ENCODE results near the gene NUTM1. TPM values are rescaled to one million over a fixed set of nuclear protein-coding genes. Genes with fewer than 3 reads are reported as not detected.

Gene NUTM1
- total RNA-seq (not detected), polyA plus RNA-seq (0.03 TPM)

- peak; percentile 86 for DNase-seq (ENCODE audit: extremely low spot score)
- peak within 1 kb of the TSS; percentile 42 for H3K27ac ChIP-seq (ENCODE audit: low read depth)
- no peaks in the 10 kb centered on the region for H3K36me3 ChIP-seq (ENCODE audit: insufficient read depth)
- peak within 1 kb of the TSS; percentile 59 for H3K4me3 ChIP-seq (ENCODE audit: low read depth, low read length)
- peaks cover 2% of the 10 kb centered on the region for H3K4me1 ChIP-seq (ENCODE audit: insufficient read depth)
- WGBS: under 1% methylated on average over 38 of the region's 38 CpGs
Measured at GRCh38 chr15:34342737-34343575, at the start of gene NUTM1, which contains the start of gene NOP10. Gene NUTM1, plus strand, starts transcription at chr15:34343315. Its CDS starts 382 bp downstream, at chr15:34343697. Gene NOP10, minus strand, starts transcription at chr15:34343136. Its CDS starts 63 bp downstream, at chr15:34343073.

- DNase-seq (ENCODE audit: extremely low spot score): no peak
- Histone ChIP-seq H3K36me3 (ENCODE audit: insufficient read depth) (no peaks in the 10 kb centered on the region), H3K4me1 (ENCODE audit: insufficient read depth) (no peaks in the 10 kb centered on the region), H3K27ac (ENCODE audit: low read depth) (no peak overlapping the region), H3K4me3 (ENCODE audit: low read depth, low read length) (no peak overlapping the region)
- WGBS: 1% methylated on average over 1 of the region's 1 CpG
Measured at GRCh38 chr15:34297059-34297458, 46.1 kb upstream of the NUTM1 start.

- no peak overlapping the region for H3K4me3 ChIP-seq (ENCODE audit: low read depth, low read length)
- no peak for DNase-seq (ENCODE audit: extremely low spot score)
- H3K36me3 ChIP-seq (ENCODE audit: insufficient read depth): no peaks in the 10 kb centered on the region
- H3K4me1 ChIP-seq (ENCODE audit: insufficient read depth): no peaks in the 10 kb centered on the region
- no peak overlapping the region for H3K27ac ChIP-seq (ENCODE audit: low read depth)
- WGBS: 89% methylated on average over 3 of the region's 3 CpGs
Measured at GRCh38 chr15:34301058-34301457, 42.1 kb upstream of the NUTM1 start.

GRCh38 chr15:34304613-34305012, 38.5 kb upstream of the NUTM1 start:
- DNase-seq (ENCODE audit: extremely low spot score): no peak
- Histone ChIP-seq H3K4me3 (ENCODE audit: low read depth, low read length) (no peak overlapping the region), H3K4me1 (ENCODE audit: insufficient read depth) (no peaks in the 10 kb centered on the region), H3K36me3 (ENCODE audit: insufficient read depth) (no peaks in the 10 kb centered on the region), H3K27ac (ENCODE audit: low read depth) (no peak overlapping the region)

GRCh38 chr15:34311563-34311962, 31.6 kb upstream of the NUTM1 start:
- Histone ChIP-seq H3K27ac (ENCODE audit: low read depth) (no peak overlapping the region), H3K4me1 (ENCODE audit: insufficient read depth) (no peaks in the 10 kb centered on the region), H3K4me3 (ENCODE audit: low read depth, low read length) (no peak overlapping the region), H3K36me3 (ENCODE audit: insufficient read depth) (no peaks in the 10 kb centered on the region)
- no peak for DNase-seq (ENCODE audit: extremely low spot score)
- WGBS: 85% methylated on average over 1 of the region's 1 CpG

- Histone ChIP-seq H3K4me1 (ENCODE audit: insufficient read depth) (no peaks in the 10 kb centered on the region), H3K4me3 (ENCODE audit: low read depth, low read length) (no peak overlapping the region), H3K36me3 (ENCODE audit: insufficient read depth) (no peaks in the 10 kb centered on the region), H3K27ac (ENCODE audit: low read depth) (no peak overlapping the region)
- no peak for DNase-seq (ENCODE audit: extremely low spot score)
- 87% methylated on average over 3 of the region's 3 CpGs for whole genome bisulfite sequencing
Measured at GRCh38 chr15:34314491-34315490, 28.3 kb upstream of the NUTM1 start.

GRCh38 chr15:34318277-34319079, 24.6 kb upstream of the NUTM1 start:
- Histone ChIP-seq H3K27ac (ENCODE audit: low read depth) (no peak overlapping the region), H3K36me3 (ENCODE audit: insufficient read depth) (peaks cover 1% of the 10 kb centered on the region), H3K4me3 (ENCODE audit: low read depth, low read length) (peak overlapping the region; percentile 35), H3K4me1 (ENCODE audit: insufficient read depth) (no peaks in the 10 kb centered on the region)
- WGBS: 16% methylated on average over 10 of the region's 10 CpGs
- DNase-seq (ENCODE audit: extremely low spot score): no peak

GRCh38 chr15:34323217-34323616, 19.9 kb upstream of the NUTM1 start:
- H3K27ac ChIP-seq (ENCODE audit: low read depth): no peak overlapping the region
- no peaks in the 10 kb centered on the region for H3K4me1 ChIP-seq (ENCODE audit: insufficient read depth)
- DNase-seq (ENCODE audit: extremely low spot score): no peak
- H3K4me3 ChIP-seq (ENCODE audit: low read depth, low read length): no peak overlapping the region
- WGBS: 95% methylated on average over 10 of the region's 10 CpGs
- peaks cover 1% of the 10 kb centered on the region for H3K36me3 ChIP-seq (ENCODE audit: insufficient read depth)

- Histone ChIP-seq H3K36me3 (ENCODE audit: insufficient read depth) (peaks cover 1% of the 10 kb centered on the region), H3K4me3 (ENCODE audit: low read depth, low read length) (no peak overlapping the region), H3K4me1 (ENCODE audit: insufficient read depth) (no peaks in the 10 kb centered on the region), H3K27ac (ENCODE audit: low read depth) (no peak overlapping the region)
- WGBS: 81% methylated on average over 1 of the region's 1 CpG
- no peak for DNase-seq (ENCODE audit: extremely low spot score)
Measured at GRCh38 chr15:34324933-34325332, 18.2 kb upstream of the NUTM1 start.

- H3K27ac ChIP-seq (ENCODE audit: low read depth): peak overlapping the region; percentile 23
- H3K4me1 ChIP-seq (ENCODE audit: insufficient read depth): no peaks in the 10 kb centered on the region
- no peak for DNase-seq (ENCODE audit: extremely low spot score)
- H3K36me3 ChIP-seq (ENCODE audit: insufficient read depth): peaks cover 1% of the 10 kb centered on the region
- H3K4me3 ChIP-seq (ENCODE audit: low read depth, low read length): no peak overlapping the region
Measured at GRCh38 chr15:34325368-34325767, 17.7 kb upstream of the NUTM1 start.

- 78% methylated on average over 4 of the region's 4 CpGs for WGBS
- DNase-seq (ENCODE audit: extremely low spot score): no peak
- Histone ChIP-seq H3K27ac (ENCODE audit: low read depth) (no peak overlapping the region), H3K4me1 (ENCODE audit: insufficient read depth) (no peaks in the 10 kb centered on the region), H3K36me3 (ENCODE audit: insufficient read depth) (peaks cover 1% of the 10 kb centered on the region), H3K4me3 (ENCODE audit: low read depth, low read length) (no peak overlapping the region)
Measured at GRCh38 chr15:34327906-34328305, 15.2 kb upstream of the NUTM1 start.

- 75% methylated on average over 2 of the region's 2 CpGs for WGBS
- Histone ChIP-seq H3K36me3 (ENCODE audit: insufficient read depth) (no peaks in the 10 kb centered on the region), H3K4me1 (ENCODE audit: insufficient read depth) (no peaks in the 10 kb centered on the region), H3K4me3 (ENCODE audit: low read depth, low read length) (no peak overlapping the region), H3K27ac (ENCODE audit: low read depth) (no peak overlapping the region)
- no peak for DNase-seq (ENCODE audit: extremely low spot score)
Measured at GRCh38 chr15:34329006-34329405, 14.1 kb upstream of the NUTM1 start.

GRCh38 chr15:34330279-34330678, 12.8 kb upstream of the NUTM1 start:
- Histone ChIP-seq H3K4me1 (ENCODE audit: insufficient read depth) (no peaks in the 10 kb centered on the region), H3K36me3 (ENCODE audit: insufficient read depth) (no peaks in the 10 kb centered on the region), H3K4me3 (ENCODE audit: low read depth, low read length) (no peak overlapping the region), H3K27ac (ENCODE audit: low read depth) (no peak overlapping the region)
- WGBS: 96% methylated on average over 5 of the region's 5 CpGs
- no peak for DNase-seq (ENCODE audit: extremely low spot score)
